Heart right ventricle (tissue), 16 donors: Measurements from ENCODE around the gene ENDOD1. TPM values are rescaled to one million over a fixed set of nuclear protein-coding genes. Genes with fewer than 3 reads are reported as not detected.

Source experiments
- ATAC-seq, 8 donors: fragments of 200-7000 bp; cut with Tn5 transposase; one replicate each; pipeline ENCODE4 v1.9.1; 2020; ENCODE audit warnings: mild to moderate bottlenecking in 8 of 8, moderate library complexity in 8 of 8, moderate number of reproducible peaks in 1 of 8
- DNase-seq, 2 donors: peaks; one replicate each; pipeline ENCODE4 v3.0.0-alpha.2; 2020
- H3K27ac ChIP-seq, 10 donors: fragments of 200-600 bp; sonication (generic) in 2 of 10; one replicate each; pipeline versions ENCODE4 v1.5.0 to v1.8.0; 2020 to 2022; ENCODE audit warnings: mild to moderate bottlenecking in 3 of 10
- H3K27me3 ChIP-seq, 7 donors: fragments of 200-600 bp; one replicate each; pipeline ENCODE4 v1.8.0; 2021 to 2022; ENCODE audit warnings: mild to moderate bottlenecking in 2 of 7
- H3K36me3 ChIP-seq, 9 donors: fragments of 200-600 bp; sonication (generic) in 1 of 9; one replicate each; pipeline versions ENCODE4 v1.5.0 to v1.8.0; 2020 to 2022; ENCODE audit warnings: mild to moderate bottlenecking in 2 of 9
- H3K4me1 ChIP-seq, 9 donors: fragments of 200-600 bp; sonication (generic) in 1 of 9; one replicate each; pipeline versions ENCODE4 v1.5.0 to v1.8.0; 2020 to 2022; ENCODE audit warnings: mild to moderate bottlenecking in 4 of 9
- H3K4me3 ChIP-seq, 10 donors: fragments of 200-600 bp; sonication (generic) in 2 of 10; one replicate each; pipeline versions ENCODE4 v1.5.0 to v1.8.0; 2020 to 2022; ENCODE audit warnings: mild to moderate bottlenecking in 7 of 10, moderate library complexity in 2 of 10
- H3K9me3 ChIP-seq, 11 donors: fragments of 200-600 bp in 10 of 11; sonication (generic) in 2 of 11; one replicate each; pipeline versions ENCODE4 v1.5.0 to v1.8.0; 2013 to 2022; ENCODE audit warnings: mild to moderate bottlenecking in 2 of 11, control low read depth in 1 of 11, moderate library complexity in 1 of 11
- CTCF ChIP-seq, 9 donors: fragments of 200-600 bp; sonication (generic) in 2 of 9; IDR thresholded peaks; one replicate each; pipeline versions ENCODE4 v1.5.0 to v1.8.0; 2021 to 2022; ENCODE audit warnings: antibody characterized with exemption in 9 of 9, mild to moderate bottlenecking in 5 of 9, moderate library complexity in 1 of 9
- WGBS, 2 donors: extraction: QIAGEN DNeasy Blood & Tissue Kit; methylation state at CpG; one replicate each; pipeline ENCODE4 v1.1.7; 2013; ENCODE audit warnings: inconsistent platforms in 1 of 2; 5-methylcytosine and 5-hydroxymethylcytosine counted together
- intact Hi-C, 10 donors: fragments of 100-400 bp; cut with DNase I; formaldehyde crosslinking; loops; one replicate each; pipeline versions ENCODE4 v1.11.1 to v1.14.2; 2022
- polyA plus RNA-seq, 2 donors: library from polyadenylated mRNA; stranded (reverse); fragments of 200-250 nt; gene quantifications; one replicate each; pipeline ENCODE4 v1.2.3, GENCODE V29; 2013
- total RNA-seq, 10 donors: library from RNA; stranded (reverse); fragmentation: NEBNext Ultra II Directional in 3 of 10; extraction: Animal tissue kit (Norgen Biotek cat#: 25700) in 3 of 10; gene quantifications; one replicate each; pipeline versions ENCODE4 v1.2.1 to v1.2.4, GENCODE V29; 2021 to 2023
- donor health status: Arrhythmogenic right ventricular cardiomyopathy.
- donor health status: ischemic (EF 13 %, LVEDD 7.1; RV severe dilation, severe dysfunction).
- donor health status: healthy with polysubstance abuse.
- donor health status: DM: no; HTN: yes; CAD: no.
- donor health status: DM: no; HTN: no; CAD: no.
- donor health status: ischemic (EF 25% LVEDD 6.9; RV normal size, moderate dysfunction).
- donor health status: ischemic (EF 25% LVEDD 5.7; RV mildly dilated, moderate dysfunction).
- donor health status: healthy.
- donor health status: DM: yes; HTN: yes; CAD: no.
- donor health status: Ischemic cardiomyopathy.
- donor health status: ischemic (EF 35%, LVEDD 5.7; RV mildly dilated, moderate dysfunction).
- donor health status: nonischemic (EF 11% LVEDD 7.7; RV severe dilation, severe dysfunction).
- donor health status: DM: yes; HTN: yes; CAD: no.
- donor health status: PGD.
- donor health status: ischemic (EF 29% LVEDD 5.4; RV normal size, mild dysfunction).
- donor health status: nonischemic (EF 23%, LVEDD 6.1; RV moderate dilation, normal function).

The ENDOD1 gene
- total and polyA plus RNA-seq, 12 donors = 3.7 to 15.0 (median 11.0) TPM

- no peak overlapping the region for H3K4me3 ChIP-seq
- H3K27ac ChIP-seq = no peak overlapping the region
- H3K36me3 ChIP-seq = peaks cover 0 to 7% (median 0%) of the 10 kb centered on the region in 9 donors
- ATAC-seq (peak in 1 of 8 donors; percentile 25), DNase-seq (no peak)
- TF ChIP-seq CTCF (IDR thresholded peaks at IDR 0.05) = no peak
- H3K4me1 ChIP-seq = peaks cover 0 to 25% (median 15%) of the 10 kb centered on the region in 9 donors
- intact Hi-C loops = loop anchor here in 2 of 10 donors (10.0 kb wide), 1 partner anchor 688 kb away; no protein-coding TSS in a partner anchor
- WGBS, 2 donors = 36 to 60% methylated on average over 1 of the region's 1 CpG
- no peaks in the 10 kb centered on the region for H3K9me3 ChIP-seq
- no peaks in the 10 kb centered on the region for H3K27me3 ChIP-seq
Measured at GRCh38 chr11:95076416-95076815, 13.2 kb upstream of the ENDOD1 start.

- TF ChIP-seq CTCF (IDR thresholded peaks at IDR 0.05) = no peak
- intact Hi-C loops = loop anchor here in 2 of 10 donors (10.0 kb wide), 1 partner anchor 688 kb away; no protein-coding TSS in a partner anchor
- no peak overlapping the region for H3K27ac ChIP-seq
Measured at GRCh38 chr11:95076981-95077380, 12.7 kb upstream of the ENDOD1 start.

GRCh38 chr11:95078526-95078925 lies 11.1 kb upstream of the ENDOD1 start:
- WGBS, 2 donors = 90 to 91% methylated on average over 1 of the region's 1 CpG
- no peak overlapping the region for H3K27ac ChIP-seq

More at GRCh38 chr11:95076981-95077380, 12.7 kb upstream of the ENDOD1 start:
- Histone ChIP-seq H3K27me3 (no peaks in the 10 kb centered on the region), H3K36me3 (peaks cover 0 to 1% (median 0%) of the 10 kb centered on the region in 9 donors), H3K4me3 (no peak overlapping the region), H3K9me3 (no peaks in the 10 kb centered on the region), H3K4me1 (peaks cover 0 to 30% (median 15%) of the 10 kb centered on the region in 9 donors)
- no peak for DNase-seq
- ATAC-seq = no peak

GRCh38 chr11:95081010-95081409 lies 8.6 kb upstream of the ENDOD1 start:
- intact Hi-C loops = no loop called here
- TF ChIP-seq CTCF (IDR thresholded peaks at IDR 0.05) = no peak

More at GRCh38 chr11:95078526-95078925, 11.1 kb upstream of the ENDOD1 start:
- Histone ChIP-seq H3K27me3 (no peaks in the 10 kb centered on the region), H3K4me1 (peaks cover 0 to 31% (median 15%) of the 10 kb centered on the region in 9 donors), H3K4me3 (no peak overlapping the region), H3K9me3 (no peaks in the 10 kb centered on the region), H3K36me3 (no peaks in the 10 kb centered on the region)
- ATAC-seq = no peak
- no peak for DNase-seq
- intact Hi-C loops = loop anchor here in 2 of 10 donors (10.0 kb wide), 1 partner anchor 686 kb away; no protein-coding TSS in a partner anchor
- no peak for TF ChIP-seq CTCF (IDR thresholded peaks at IDR 0.05)

More at GRCh38 chr11:95081010-95081409, 8.6 kb upstream of the ENDOD1 start:
- Histone ChIP-seq H3K4me3 (no peak overlapping the region), H3K36me3 (no peaks in the 10 kb centered on the region), H3K9me3 (no peaks in the 10 kb centered on the region), H3K4me1 (peaks cover 0 to 14% (median 0%) of the 10 kb centered on the region in 9 donors), H3K27ac (peak overlapping the region in 3 of 10 donors; percentile 27 to 64 (median 27)), H3K27me3 (no peaks in the 10 kb centered on the region)
- 62 to 63% methylated on average over 5 of the region's 5 CpGs for WGBS, 2 donors
- no peak for DNase-seq
- ATAC-seq = peak in 1 of 8 donors; percentile 15
